Endothelial cell of umbilical vein (primary cell): ENCODE results near the gene ZEB1. TPM values are rescaled to one million over a fixed set of nuclear protein-coding genes. Genes with fewer than 3 reads are reported as not detected.

Source experiments
- BruUV-seq: library from RNA; stranded (reverse); fragments of 400-500 nt; replicated peaks from 2 replicates; lab custom pipeline; 2021; lab: Mats Ljungman, UMichigan
- CTCF ChIA-PET: fragments of 300-600, 350-600 bp; sonication (Branson Sonifier 250); formaldehyde crosslinking; loops from one replicate; lab custom pipeline; 2021; ENCODE audit warnings: antibody characterized with exemption, inconsistent platforms; lab: Charles Lee
- POLR2A ChIA-PET: fragments of 300-600, 350-600 bp; sonication (Branson Sonifier 250); formaldehyde crosslinking; loops from one replicate; lab custom pipeline; 2021; ENCODE audit warnings: antibody characterized with exemption, inconsistent platforms; lab: Charles Lee
- DNase-seq: peaks from one replicate; pipeline ENCODE4 v3.0.0-alpha.2; 2011; ENCODE audit warnings: low read depth, low spot score
- FAIRE-seq: peaks from 2 replicates; lab custom pipeline; 2011; peaks lifted over from hg19 to GRCh38; lab: Jason Lieb, UNC
- H2AFZ ChIP-seq: 2 replicates; pipeline ENCODE4 v1.6.0; 2012; ENCODE audit warnings: low read depth, low read length, control low read depth, inconsistent platforms
- H3K27ac ChIP-seq: 2 replicates; pipeline ENCODE4 v1.5.1; 2011; ENCODE audit warnings: low read depth, mild to moderate bottlenecking, control low read depth, low read length, moderate library complexity; ENCODE audit not compliant: insufficient read depth
- H3K27me3 ChIP-seq, 2 experiments: 2 replicates each; pipeline versions ENCODE4 v1.6.0 to v1.6.1; 2011; ENCODE audit warnings: low read length in 2 of 2, mixed read lengths in 1 of 2; ENCODE audit not compliant: control insufficient read depth in 2 of 2, insufficient read depth in 2 of 2
- H3K36me3 ChIP-seq, 2 experiments: 2 replicates in 1 of 2; 3 replicates in 1 of 2; pipeline ENCODE4 v1.5.1; 2011; ENCODE audit warnings: low read length in 2 of 2, mild to moderate bottlenecking in 1 of 2, moderate library complexity in 1 of 2; ENCODE audit not compliant: control insufficient read depth in 2 of 2, insufficient read depth in 2 of 2; ENCODE audit errors: extremely low read depth in 1 of 2
- H3K4me1 ChIP-seq: 3 replicates; pipeline ENCODE4 v1.5.1; 2011; ENCODE audit warnings: mild to moderate bottlenecking, low read length; ENCODE audit not compliant: control insufficient read depth, insufficient read depth; ENCODE audit errors: extremely low read depth
- H3K4me2 ChIP-seq: 2 replicates; pipeline ENCODE4 v1.6.1; 2011; ENCODE audit warnings: low read length, control low read depth, mixed read lengths; ENCODE audit not compliant: insufficient read depth
- H3K4me3 ChIP-seq, 3 experiments: fragments of 200-600 bp in 1 of 3; sonication (generic), shearing (Covaris generic) in 1 of 3; replicated peaks in 1 of 3; 2 replicates each; pipeline ENCODE4 v1.5.1; 2011 to 2016; ENCODE audit warnings: control low read depth in 3 of 3, low read length in 3 of 3, mild to moderate bottlenecking in 2 of 3, inconsistent platforms in 1 of 3, low read depth in 1 of 3, moderate library complexity in 1 of 3; ENCODE audit not compliant: insufficient read depth in 1 of 3
- H3K79me2 ChIP-seq: 2 replicates; pipeline ENCODE4 v1.6.0; 2012; ENCODE audit warnings: low read length, inconsistent platforms; ENCODE audit not compliant: control insufficient read depth, insufficient read depth
- H3K9ac ChIP-seq: replicated peaks from 2 replicates; pipeline ENCODE3; 2011; ENCODE audit warnings: low read length, control low read depth; ENCODE audit not compliant: insufficient read depth; ENCODE audit errors: extremely low read depth
- H3K9me1 ChIP-seq: replicated peaks from 3 replicates; pipeline ENCODE4 v1.6.0; 2011; ENCODE audit warnings: mild to moderate bottlenecking, low read length; ENCODE audit not compliant: control insufficient read depth, insufficient read depth; ENCODE audit errors: extremely low read depth
- H3K9me3 ChIP-seq: replicated peaks from 2 replicates; pipeline ENCODE4 v1.5.1; 2012; ENCODE audit warnings: low read length, inconsistent platforms; ENCODE audit not compliant: control insufficient read depth, insufficient read depth
- H4K20me1 ChIP-seq: replicated peaks from 2 replicates; pipeline ENCODE3; 2011; ENCODE audit warnings: mild to moderate bottlenecking, low read length; ENCODE audit not compliant: control insufficient read depth, insufficient read depth; ENCODE audit errors: extremely low read depth
- CTCF ChIP-seq, 2 donors: IDR thresholded peaks; 1 replicate in 1 of 2; 2 replicates in 1 of 2; pipeline ENCODE4 v1.5.1; 2011; ENCODE audit warnings: low read length in 2 of 2, mild to moderate bottlenecking in 2 of 2, moderate library complexity in 2 of 2, control low read depth in 1 of 2, inconsistent platforms in 1 of 2, low read depth in 1 of 2; ENCODE audit not compliant: insufficient read depth in 1 of 2; ENCODE audit errors: extremely low read depth in 1 of 2
- EZH2 ChIP-seq: IDR thresholded peaks from 2 replicates; pipeline ENCODE4 v1.6.1; 2012; ENCODE audit warnings: borderline replicate concordance, low read depth, mild to moderate bottlenecking, moderate library complexity, low read length, inconsistent platforms; ENCODE audit not compliant: severe bottlenecking
- FOS ChIP-seq: IDR thresholded peaks from 2 replicates; pipeline ENCODE4 v1.6.1; 2011; ENCODE audit warnings: mild to moderate bottlenecking, low read length, moderate library complexity, borderline replicate concordance; ENCODE audit not compliant: insufficient read depth
- GATA2 ChIP-seq: IDR thresholded peaks from 2 replicates; pipeline ENCODE4 v1.7.0; 2011; ENCODE audit warnings: low read depth, mild to moderate bottlenecking, moderate library complexity, mixed read lengths, low read length; ENCODE audit not compliant: insufficient read length, insufficient read depth
- JUN ChIP-seq: IDR thresholded peaks from 2 replicates; pipeline ENCODE4 v1.6.1; 2011; ENCODE audit warnings: borderline replicate concordance, low read depth; ENCODE audit not compliant: insufficient read length, insufficient read depth
- MYC ChIP-seq: IDR thresholded peaks from one replicate; pipeline ENCODE4 v1.6.1; 2011; ENCODE audit warnings: mild to moderate bottlenecking, low read depth, low read length
- POLR2A ChIP-seq: IDR thresholded peaks from 2 replicates; pipeline ENCODE4 v1.6.1; 2012; ENCODE audit warnings: low read depth, mild to moderate bottlenecking, control low read depth, low read length
- POLR2AphosphoS5 ChIP-seq: IDR thresholded peaks from 2 replicates; pipeline ENCODE4 v1.6.1; 2012; ENCODE audit warnings: low read depth, mild to moderate bottlenecking, control low read depth, low read length, moderate library complexity; ENCODE audit not compliant: insufficient read depth
- dilution Hi-C: fragments of 300-500 bp; cut with MboI; formaldehyde crosslinking; loops from one replicate; pipeline ENCODE4 v1.15.0; 2019; ENCODE audit warnings: low sequenced_read_pairs; ENCODE audit not compliant: extremely low pct_ligation_motif_present
- intact Hi-C: fragments of 100-400 bp; cut with micrococcal nuclease; formaldehyde crosslinking; loops from one replicate; pipeline ENCODE4 v1.10.0; 2022
- polyA plus RNA-seq, 4 experiments: library from polyadenylated mRNA; depleted of rRNA in 3 of 4; stranded (reverse) in 3 of 4; unstranded in 1 of 4; fragments of >200 nt; gene quantifications; 2 replicates each; pipeline versions ENCODE4 v1.2.1 to v1.2.3, GENCODE V29; 2011 to 2012; ENCODE audit warnings: missing spikeins in 1 of 4
- total RNA-seq: library from RNA; stranded (reverse); gene quantifications from 2 replicates; pipeline ENCODE4 v1.2.3, GENCODE V29; 2021
- TF ChIP-seq, protein P1 (sequence below): IDR thresholded peaks from 2 replicates; pipeline ENCODE4 v1.6.1; 2011; ENCODE audit not compliant: insufficient read depth, insufficient read length

ZEB1 gene
- total and polyA plus RNA-seq, 2 donors (not counting 3 experiments of a cell fraction or from before 2014, with no cell fraction given), result 19.8 to 130 TPM

- DNase-seq (no peak), FAIRE-seq (no peak)
- H3K4me3 ChIP-seq, result no peak overlapping the region
- intact Hi-C loops (no loop called here), dilution Hi-C loops (no loop called here)
- no peaks in the 10 kb centered on the region for H3K27me3 ChIP-seq
- no peaks in the 10 kb centered on the region for H3K9me3 ChIP-seq
- H3K9me1 ChIP-seq, result no peaks in the 10 kb centered on the region
- TF ChIP-seq JUN (no peak), MYC (no peak), POLR2AphosphoS5 (no peak), FOS (no peak), EZH2 (no peak), GATA2 (no peak), CTCF (IDR thresholded peaks at IDR 0.05; ENCODE audit: extremely low read depth in 1 of 2, insufficient read depth in 1 of 2, low read depth in 1 of 2, low read length in 2 of 2) (no peak), POLR2A (no peak)
- TF ChIP-seq, protein P1, sequence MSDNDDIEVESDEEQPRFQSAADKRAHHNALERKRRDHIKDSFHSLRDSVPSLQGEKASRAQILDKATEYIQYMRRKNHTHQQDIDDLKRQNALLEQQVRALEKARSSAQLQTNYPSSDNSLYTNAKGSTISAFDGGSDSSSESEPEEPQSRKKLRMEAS, result no peak
- POLR2A ChIA-PET, result no interaction called here
- H3K4me1 ChIP-seq, result no peaks in the 10 kb centered on the region
- H4K20me1 ChIP-seq, result no peaks in the 10 kb centered on the region
- no peak overlapping the region for H3K27ac ChIP-seq
- H3K79me2 ChIP-seq, result peaks cover 50% of the 10 kb centered on the region
- no peak overlapping the region for H3K9ac ChIP-seq
- no peak overlapping the region for H2AFZ ChIP-seq
- H3K36me3 ChIP-seq, result no peaks in the 10 kb centered on the region
- no TSS peak for BruUV-seq
- CTCF ChIA-PET, result no interaction called here
- no peak overlapping the region for H3K4me2 ChIP-seq
Observed at GRCh38 chr10:31477584-31477983, 158.6 kb downstream of the ZEB1 start.
